ENCODE measurements around the gene MACROD1. TPM values are rescaled to one million over a fixed set of nuclear protein-coding genes. Genes with fewer than 3 reads are reported as not detected.
"Not testable (repeated sequence)": the region's sequence is repeated elsewhere in the genome, so short reads cannot be mapped to it uniquely, and the experiment has no call there.

The MACROD1 gene
- total RNA-seq, 2 experiments from 2014 or later, result 13.5 to 16.1 TPM

DNA sequence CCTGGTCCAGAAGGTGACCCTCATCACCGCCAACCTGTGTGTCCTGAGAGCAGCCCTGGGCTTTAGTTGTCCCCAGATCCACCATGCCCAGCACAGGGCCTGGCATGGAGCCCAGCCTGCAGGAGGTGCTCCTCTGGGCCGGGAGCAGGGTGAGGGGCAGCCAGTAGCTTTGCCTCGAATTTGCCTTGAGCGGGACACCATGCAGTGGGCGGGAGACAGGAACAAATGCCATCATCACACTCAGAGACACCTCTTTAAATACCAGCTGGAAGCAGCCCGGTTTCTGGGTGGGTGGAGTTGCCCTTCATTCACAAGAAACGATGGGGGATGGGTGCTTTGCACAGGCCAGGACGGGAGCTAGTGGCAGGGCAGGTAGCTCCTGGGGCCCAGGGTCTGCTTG lies 110.8 kb downstream of the MACROD1 start:
- H3K4me3 Mint-ChIP-seq, result no peak overlapping the region
- no peak for ATAC-seq (ENCODE audit: low read depth)
- DNase-seq, result no peak
- no peaks in the 10 kb centered on the region for H3K36me3 Mint-ChIP-seq
- H3K9me3 Mint-ChIP-seq, result no peaks in the 10 kb centered on the region
- H3K27me3 Mint-ChIP-seq, result peaks cover 3% of the 10 kb centered on the region
- POLR2A ChIA-PET, result no interaction called here
- H3K4me1 Mint-ChIP-seq, result no peaks in the 10 kb centered on the region
- H3K27ac Mint-ChIP-seq, result no peak overlapping the region

DNA sequence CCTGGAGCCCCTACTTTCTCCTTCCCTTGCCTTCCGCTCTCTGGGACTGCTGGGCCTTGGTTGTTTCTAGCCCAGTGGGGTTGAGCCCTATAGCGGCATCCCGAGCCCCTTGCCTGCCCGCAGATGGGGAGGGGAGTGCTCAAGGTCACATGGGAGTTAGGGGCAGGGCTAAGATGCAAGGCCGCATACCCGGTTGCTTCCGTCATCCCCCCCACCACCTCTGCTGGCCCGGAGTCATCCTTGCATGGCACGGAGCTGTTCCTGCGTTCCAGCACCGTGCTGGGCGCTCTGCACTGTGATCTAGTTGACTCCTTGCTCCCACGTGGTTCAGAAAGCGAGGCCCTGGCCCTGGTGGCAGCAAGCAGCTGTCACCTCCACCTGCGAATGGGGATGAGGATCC lies 112.2 kb downstream of the MACROD1 start:
- Mint-ChIP-seq H3K9me3 (no peaks in the 10 kb centered on the region), H3K4me3 (no peak overlapping the region), H3K27me3 (no peaks in the 10 kb centered on the region), H3K36me3 (no peaks in the 10 kb centered on the region), H3K27ac (no peak overlapping the region), H3K4me1 (no peaks in the 10 kb centered on the region)
- POLR2A ChIA-PET, result no interaction called here
- ATAC-seq (ENCODE audit: low read depth), result no peak
- DNase-seq, result no peak

DNA sequence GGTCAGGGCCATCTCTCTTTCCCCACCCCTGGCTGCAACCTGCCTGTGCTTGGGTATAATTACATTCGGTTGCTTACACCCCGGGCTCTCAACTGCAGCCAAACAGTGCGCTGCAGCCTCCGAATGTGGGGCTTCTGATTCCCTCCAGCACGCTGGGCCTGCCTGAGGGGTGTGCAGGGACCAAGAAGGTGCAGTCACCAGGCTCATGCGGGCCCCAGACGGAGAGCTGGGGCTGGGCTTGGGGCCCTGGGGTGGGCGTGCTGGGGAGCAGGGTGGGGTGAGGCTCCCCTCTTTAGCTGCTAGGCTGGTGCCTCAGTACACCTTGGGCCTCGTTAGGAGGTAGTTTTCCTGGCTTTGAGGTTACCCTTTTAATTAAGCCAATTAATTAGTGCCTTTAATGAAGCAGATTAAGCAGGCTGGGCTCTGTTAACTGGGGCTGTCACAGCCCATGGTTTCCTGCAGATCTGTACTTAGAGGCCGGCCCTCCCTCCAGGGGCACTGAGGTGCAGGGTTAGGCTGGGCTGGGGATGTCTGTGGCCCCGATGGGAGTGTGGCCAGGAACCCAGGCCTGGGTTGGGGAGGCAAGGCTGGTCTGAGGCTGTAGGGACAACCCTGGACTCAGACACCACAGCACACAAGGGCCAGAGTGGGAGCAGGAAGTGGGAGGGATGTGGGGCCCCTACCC lies 112.8 kb downstream of the MACROD1 start:
- ATAC-seq (ENCODE audit: low read depth), result no peak
- POLR2A ChIA-PET, result no interaction called here
- no peaks in the 10 kb centered on the region for H3K4me1 Mint-ChIP-seq
- H3K36me3 Mint-ChIP-seq, result no peaks in the 10 kb centered on the region
- no peaks in the 10 kb centered on the region for H3K9me3 Mint-ChIP-seq
- no peaks in the 10 kb centered on the region for H3K27me3 Mint-ChIP-seq
- no peak for DNase-seq
- no peak overlapping the region for H3K27ac Mint-ChIP-seq
- no peak overlapping the region for H3K4me3 Mint-ChIP-seq

GRCh38 chr11:64052436-64052835 lies 113.5 kb downstream of the MACROD1 start:
- H3K9me3 Mint-ChIP-seq, result no peaks in the 10 kb centered on the region
- no peaks in the 10 kb centered on the region for H3K4me1 Mint-ChIP-seq
- ATAC-seq (ENCODE audit: low read depth) (no peak), DNase-seq (no peak)
- POLR2A ChIA-PET, result no interaction called here
- H3K36me3 Mint-ChIP-seq, result no peaks in the 10 kb centered on the region
- H3K4me3 Mint-ChIP-seq, result no peak overlapping the region
- H3K27me3 Mint-ChIP-seq, result no peaks in the 10 kb centered on the region
- no peak overlapping the region for H3K27ac Mint-ChIP-seq

DNA sequence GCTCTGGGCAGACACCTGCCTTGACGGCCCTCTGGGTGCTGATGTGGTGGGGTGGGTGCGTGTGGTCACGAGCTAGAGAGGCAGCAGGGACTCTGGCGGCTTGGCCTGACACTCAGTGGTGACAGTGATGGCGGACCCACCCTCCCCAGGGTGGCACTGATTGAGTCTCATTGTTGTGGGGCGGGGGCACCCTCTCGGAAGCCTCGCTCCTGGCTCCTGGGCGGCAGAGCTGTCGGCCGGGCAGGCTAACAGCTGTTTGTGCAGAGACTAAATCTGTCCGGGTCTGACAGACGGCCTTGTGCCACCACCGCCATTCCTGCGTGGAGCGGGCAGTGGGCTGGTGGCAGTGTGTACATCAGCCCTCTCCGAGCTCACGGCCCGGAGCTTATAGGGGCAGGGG lies 114.6 kb downstream of the MACROD1 start:
- Mint-ChIP-seq H3K27me3 (no peaks in the 10 kb centered on the region), H3K36me3 (no peaks in the 10 kb centered on the region), H3K27ac (no peak overlapping the region), H3K4me1 (no peaks in the 10 kb centered on the region), H3K9me3 (no peaks in the 10 kb centered on the region), H3K4me3 (no peak overlapping the region)
- ATAC-seq (ENCODE audit: low read depth), result no peak
- POLR2A ChIA-PET, result no interaction called here
- DNase-seq, result no peak

DNA sequence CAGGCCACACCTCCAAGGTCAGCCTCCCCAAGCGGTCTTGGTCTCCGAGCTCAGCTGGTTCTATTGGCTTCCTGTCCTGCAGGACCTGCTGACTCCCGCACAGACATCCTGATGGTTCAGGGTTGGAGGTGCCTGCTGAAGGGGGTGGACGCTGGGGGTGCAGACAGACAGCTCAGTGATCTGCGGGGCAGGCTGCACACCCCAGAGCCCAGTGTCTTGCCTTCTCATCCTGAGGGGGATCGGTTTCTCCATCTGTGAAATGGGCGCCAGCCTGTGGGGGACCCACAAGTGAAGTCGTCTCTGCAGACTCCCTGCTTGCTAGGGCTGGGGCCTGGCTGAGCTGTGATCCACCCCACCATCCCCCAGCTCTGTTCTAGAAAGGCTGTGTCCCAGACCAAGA lies 116.4 kb downstream of the MACROD1 start:
- Mint-ChIP-seq H3K36me3 (no peaks in the 10 kb centered on the region), H3K27ac (no peak overlapping the region), H3K4me1 (no peaks in the 10 kb centered on the region), H3K27me3 (no peaks in the 10 kb centered on the region), H3K9me3 (no peaks in the 10 kb centered on the region), H3K4me3 (no peak overlapping the region)
- ATAC-seq (ENCODE audit: low read depth) (no peak), DNase-seq (no peak)
- POLR2A ChIA-PET, result no interaction called here

- no peaks in the 10 kb centered on the region for H3K36me3 Mint-ChIP-seq
- no peaks in the 10 kb centered on the region for H3K27me3 Mint-ChIP-seq
- POLR2A ChIA-PET, result interaction anchor here (0.6 kb wide), 1 partner anchor 13 kb away, joined by 4 read pairs; no protein-coding TSS in a partner anchor
- no peak overlapping the region for H3K27ac Mint-ChIP-seq
- H3K9me3 Mint-ChIP-seq, result no peaks in the 10 kb centered on the region
- no peaks in the 10 kb centered on the region for H3K4me1 Mint-ChIP-seq
- DNase-seq (no peak), ATAC-seq (ENCODE audit: low read depth) (no peak)
- H3K4me3 Mint-ChIP-seq, result no peak overlapping the region
Measured at GRCh38 chr11:64048042-64048854, 117.7 kb downstream of the MACROD1 start.

DNA sequence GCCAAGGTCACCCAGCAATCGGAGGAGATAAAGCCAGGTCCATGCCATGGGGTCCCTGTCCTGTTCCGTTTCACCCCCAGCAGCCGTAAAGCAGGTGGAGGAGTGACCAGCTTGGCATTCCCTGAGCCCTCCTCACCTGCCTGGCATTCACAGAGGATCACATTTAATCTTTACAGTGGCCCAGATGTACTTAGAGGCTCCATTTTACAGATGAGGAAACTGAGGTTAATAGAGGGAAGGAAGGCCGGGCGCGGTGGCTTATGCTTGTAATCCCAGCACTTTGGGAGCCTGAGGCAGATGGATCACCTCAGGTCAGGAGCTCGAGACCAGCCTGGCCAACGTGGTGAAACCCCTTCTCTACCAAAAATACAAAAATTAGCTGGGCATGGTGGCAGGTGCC lies 118.5 kb downstream of the MACROD1 start:
- H3K36me3 Mint-ChIP-seq; H3K9me3 Mint-ChIP-seq; ATAC-seq (ENCODE audit: low read depth); POLR2A ChIA-PET; H3K4me1 Mint-ChIP-seq; H3K27ac Mint-ChIP-seq; H3K4me3 Mint-ChIP-seq; H3K27me3 Mint-ChIP-seq; DNase-seq: not testable (repeated sequence)

DNA sequence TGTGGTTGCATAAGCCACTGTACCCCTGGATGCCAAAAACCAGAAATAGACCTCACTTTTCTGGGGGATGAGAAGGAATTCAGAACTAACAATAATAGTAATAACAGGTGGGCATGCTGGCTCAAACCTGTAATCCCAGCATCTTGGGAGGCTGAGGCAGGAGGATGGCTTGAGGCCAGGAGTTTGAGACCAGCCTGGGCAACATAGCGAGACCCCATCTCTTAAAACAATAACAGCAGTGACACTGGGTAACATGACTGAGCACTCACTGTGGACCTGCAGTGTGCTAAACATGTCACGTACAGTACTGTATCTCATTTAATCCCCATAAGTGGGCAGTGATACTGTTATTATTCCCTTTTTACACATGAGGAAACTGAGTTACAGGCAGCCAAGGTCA lies 120.2 kb downstream of the MACROD1 start:
- POLR2A ChIA-PET, result no interaction called here
- no peak overlapping the region for H3K4me3 Mint-ChIP-seq
- H3K27ac Mint-ChIP-seq, result no peak overlapping the region
- no peaks in the 10 kb centered on the region for H3K4me1 Mint-ChIP-seq
- ATAC-seq (ENCODE audit: low read depth), result no peak
- no peak for DNase-seq
- no peaks in the 10 kb centered on the region for H3K27me3 Mint-ChIP-seq
- H3K9me3 Mint-ChIP-seq, result no peaks in the 10 kb centered on the region
- no peaks in the 10 kb centered on the region for H3K36me3 Mint-ChIP-seq

DNA sequence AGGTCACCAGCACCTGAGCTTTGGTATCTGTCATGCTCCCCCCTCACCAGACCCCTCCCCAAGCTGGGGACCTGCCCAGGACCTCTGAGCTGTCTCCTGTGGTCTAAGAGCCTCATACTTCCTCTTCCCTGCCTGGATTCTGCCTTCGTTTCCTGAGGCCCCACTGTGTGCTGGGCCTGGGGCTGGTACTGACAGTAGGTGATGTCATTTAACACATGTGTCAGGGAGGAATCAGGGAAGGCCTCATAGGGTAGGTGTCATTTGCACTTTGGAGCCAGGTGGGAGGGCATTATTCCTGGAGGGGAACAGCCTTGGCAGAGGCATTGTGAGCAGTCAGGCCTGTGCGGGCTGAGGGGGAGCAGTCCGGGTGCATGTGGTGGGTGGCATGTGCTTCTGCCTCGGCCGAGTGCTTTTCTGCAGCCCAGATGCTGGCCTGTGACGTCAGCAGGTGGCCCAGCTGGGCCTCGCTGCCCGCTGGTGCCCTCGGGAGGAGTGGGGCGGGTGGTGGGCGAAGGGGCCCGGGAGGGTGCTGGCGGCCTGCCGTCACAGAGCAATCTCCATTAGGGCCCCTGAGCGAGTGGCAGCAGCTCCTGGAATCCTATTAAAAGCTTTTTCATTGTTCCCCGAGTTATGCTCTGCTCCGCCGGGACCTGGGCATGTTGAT lies 121.1 kb downstream of the MACROD1 start:
- no peaks in the 10 kb centered on the region for H3K27me3 Mint-ChIP-seq
- POLR2A ChIA-PET, result no interaction called here
- H3K4me1 Mint-ChIP-seq, result no peaks in the 10 kb centered on the region
- DNase-seq (no peak), ATAC-seq (ENCODE audit: low read depth) (no peak)
- H3K4me3 Mint-ChIP-seq, result no peak overlapping the region
- H3K9me3 Mint-ChIP-seq, result no peaks in the 10 kb centered on the region
- H3K36me3 Mint-ChIP-seq, result no peaks in the 10 kb centered on the region
- H3K27ac Mint-ChIP-seq, result no peak overlapping the region

GRCh38 chr11:64043545-64043944 lies 122.4 kb downstream of the MACROD1 start:
- Mint-ChIP-seq H3K4me3 (no peak overlapping the region), H3K9me3 (no peaks in the 10 kb centered on the region), H3K36me3 (no peaks in the 10 kb centered on the region), H3K27me3 (peaks cover 4% of the 10 kb centered on the region), H3K27ac (no peak overlapping the region), H3K4me1 (no peaks in the 10 kb centered on the region)
- no peak for ATAC-seq (ENCODE audit: low read depth)
- POLR2A ChIA-PET, result no interaction called here
- DNase-seq, result no peak

DNA sequence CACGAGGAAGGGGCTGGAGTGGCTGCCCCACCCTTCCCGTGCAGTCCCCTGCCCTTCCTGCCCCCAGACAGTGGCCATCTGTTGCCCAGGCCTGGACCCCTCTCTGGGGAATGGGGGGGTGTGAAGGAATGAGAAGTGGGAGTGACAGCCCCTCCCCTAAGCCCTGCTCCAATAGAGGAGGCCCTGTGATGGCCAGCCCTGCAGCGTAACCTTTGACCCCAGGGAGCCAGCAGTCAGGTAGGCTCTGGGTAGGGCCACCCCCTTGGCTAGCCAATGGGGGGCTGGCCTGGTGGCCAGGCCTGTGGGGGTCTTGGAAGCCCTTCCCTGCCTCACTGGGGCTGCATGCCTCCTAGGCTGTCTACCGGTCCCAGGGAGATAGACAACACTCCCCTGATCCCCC lies 123.6 kb downstream of the MACROD1 start:
- POLR2A ChIA-PET, result no interaction called here
- no peak overlapping the region for H3K27ac Mint-ChIP-seq
- no peak for ATAC-seq (ENCODE audit: low read depth)

DNA sequence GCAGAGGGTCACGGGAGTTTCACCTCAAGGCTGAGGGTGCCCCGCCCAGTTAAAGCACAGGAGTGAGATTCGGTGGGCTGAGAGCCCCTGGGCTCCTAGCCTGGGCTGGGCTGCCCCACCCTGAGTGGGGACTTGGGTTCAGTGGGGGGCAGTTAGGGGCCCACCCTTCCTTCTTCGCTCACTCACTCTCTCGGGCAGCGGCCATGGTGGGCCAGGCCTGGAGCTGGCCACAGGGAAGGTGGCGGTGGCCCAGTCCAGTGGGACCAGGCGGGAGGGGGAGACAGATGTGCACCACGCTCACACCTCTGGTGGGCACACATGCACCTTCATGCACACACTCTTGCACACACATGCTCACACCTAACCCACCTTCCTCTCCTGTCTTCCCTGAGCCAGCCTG lies 124.1 kb downstream of the MACROD1 start:
- DNase-seq, result no peak
- Mint-ChIP-seq H3K27ac (no peak overlapping the region), H3K27me3 (peaks cover 15% of the 10 kb centered on the region), H3K36me3 (no peaks in the 10 kb centered on the region), H3K4me3 (no peak overlapping the region), H3K9me3 (no peaks in the 10 kb centered on the region), H3K4me1 (no peaks in the 10 kb centered on the region)
- no peak for ATAC-seq (ENCODE audit: low read depth)
- POLR2A ChIA-PET, result no interaction called here

More for the DNA sequence above, 123.6 kb downstream of the MACROD1 start:
- peaks cover 10% of the 10 kb centered on the region for H3K27me3 Mint-ChIP-seq
- H3K9me3 Mint-ChIP-seq, result no peaks in the 10 kb centered on the region
- no peaks in the 10 kb centered on the region for H3K4me1 Mint-ChIP-seq
- H3K36me3 Mint-ChIP-seq, result no peaks in the 10 kb centered on the region
- DNase-seq, result no peak
- no peak overlapping the region for H3K4me3 Mint-ChIP-seq
